Medulla oblongata (tissue), 1 donor: ENCODE data around the gene PLA2R1.
A peak's percentile ranks its signal among the peaks of the same experiment; 100 is the strongest.
"Not testable (repeated sequence)": the region's sequence is repeated elsewhere in the genome, so short reads cannot be mapped to it uniquely, and the experiment has no call there.

Experiments
- DNase-seq: peaks from one replicate; pipeline ENCODE4 v3.0.0-alpha.2; 2015; ENCODE audit errors: extremely low spot score

PLA2R1 gene

DNA sequence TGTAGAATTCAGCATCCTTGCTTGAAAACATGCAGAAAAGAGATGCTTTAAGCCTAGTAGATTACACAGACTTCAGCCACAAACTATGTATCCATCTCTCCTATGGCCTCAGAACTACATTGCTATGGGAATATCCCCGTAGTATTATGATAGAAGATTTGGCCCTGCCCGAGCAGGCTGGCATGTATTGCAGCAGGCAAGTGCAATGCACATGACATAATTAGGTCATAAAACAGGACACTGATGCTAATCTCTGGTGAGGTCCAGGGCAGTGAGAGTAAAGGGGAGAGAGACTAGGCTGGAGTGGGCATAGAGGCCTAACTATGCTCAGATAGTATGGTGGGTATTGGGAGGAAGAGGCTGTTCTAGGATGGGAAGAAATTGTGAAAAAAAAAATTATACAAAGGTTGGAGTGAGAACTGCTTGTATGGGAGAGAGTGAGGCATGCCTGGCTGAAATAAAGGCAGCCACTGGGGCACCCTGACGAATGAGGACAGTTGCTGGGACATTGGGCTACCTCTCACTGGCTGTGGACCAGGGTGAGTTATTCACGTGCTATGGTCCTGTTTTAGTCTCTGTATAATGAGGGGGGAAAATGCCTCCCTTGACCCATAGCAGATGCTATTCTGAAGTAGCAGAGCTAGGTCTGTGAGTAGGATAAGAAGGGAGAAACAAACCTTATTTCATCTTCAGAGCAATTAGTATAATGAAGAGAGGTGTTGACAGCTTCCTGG, 1.6 kb upstream of the PLA2R1 start:
- no peak for DNase-seq

DNA sequence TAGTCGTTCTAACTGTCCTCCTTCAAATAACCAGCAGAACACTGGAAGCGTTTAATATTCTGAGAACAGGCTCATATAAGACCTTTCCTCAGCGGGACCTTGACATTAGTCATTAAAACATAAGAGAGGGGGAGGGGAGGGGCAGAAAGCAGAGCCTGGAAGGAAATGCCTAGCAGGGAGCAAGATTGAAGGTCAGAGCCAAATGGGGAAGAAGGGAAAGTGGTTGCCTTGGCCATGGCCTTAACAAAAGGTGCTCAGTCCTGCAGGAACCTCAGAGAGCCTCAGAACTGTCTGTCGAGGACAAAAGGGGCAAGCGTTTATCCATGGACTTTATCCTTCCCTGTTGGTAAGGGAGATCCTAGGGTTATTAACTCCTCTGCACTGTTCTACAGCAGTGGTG, 856 bp upstream of the PLA2R1 start:
- DNase-seq, result no peak

DNA sequence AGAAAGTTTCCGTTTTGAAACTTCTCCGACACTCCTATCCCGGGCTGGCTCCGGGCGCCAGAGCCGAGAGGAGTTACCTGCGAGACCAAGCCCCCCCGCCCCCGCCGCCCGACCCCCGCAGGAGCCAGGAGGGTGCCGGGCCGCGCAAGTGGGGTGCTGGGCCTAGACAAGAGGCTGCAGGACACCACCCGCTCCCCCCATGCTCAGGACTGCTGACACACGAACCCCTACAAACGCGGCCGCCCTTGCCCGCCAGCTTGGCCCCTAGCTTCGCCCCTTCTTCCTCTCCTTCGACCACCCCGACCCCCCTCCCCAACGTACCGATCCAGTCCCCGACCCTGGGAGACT, 497 bp downstream of the PLA2R1 start:
- no peak for DNase-seq

DNA sequence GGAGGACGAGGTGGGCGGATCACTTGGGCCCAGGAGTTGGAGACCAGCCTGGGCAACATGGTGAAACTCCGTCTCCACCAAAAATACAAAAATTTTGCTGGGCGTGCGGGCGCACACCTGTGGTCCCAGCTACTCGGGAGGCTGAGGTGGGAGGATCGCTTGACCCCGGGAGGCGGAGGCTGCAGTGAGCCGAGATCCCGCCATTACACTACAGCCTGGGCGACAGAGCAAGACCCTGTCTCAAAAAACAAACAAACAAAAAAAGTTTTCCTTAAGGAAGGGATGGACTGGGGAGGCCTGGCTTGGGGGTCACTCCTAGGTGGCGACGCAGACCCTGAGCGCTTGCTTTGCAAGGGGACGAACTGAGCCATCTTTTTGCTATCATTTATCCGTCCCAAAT, 882 bp downstream of the PLA2R1 start:
- DNase-seq, result no peak

DNA sequence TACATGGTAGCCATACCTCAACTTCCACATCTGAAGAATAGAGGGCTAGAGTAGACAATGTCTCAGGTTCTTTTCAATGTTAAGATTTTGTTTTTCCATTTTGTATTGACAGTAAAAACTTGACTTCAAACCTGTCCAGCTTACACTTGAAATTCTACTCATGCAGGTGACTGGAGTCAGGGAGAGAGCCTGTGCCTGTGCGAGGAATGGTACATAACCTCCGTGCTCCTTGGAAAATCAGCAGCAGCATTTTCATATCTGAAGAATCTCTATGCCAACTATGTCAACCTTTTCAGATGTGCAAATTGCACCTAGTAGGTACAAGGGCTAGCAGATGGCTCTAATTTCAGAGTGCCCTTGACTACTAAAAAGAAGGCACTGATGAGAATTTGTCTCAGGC, 2.1 kb downstream of the PLA2R1 start:
- no peak for DNase-seq

DNA sequence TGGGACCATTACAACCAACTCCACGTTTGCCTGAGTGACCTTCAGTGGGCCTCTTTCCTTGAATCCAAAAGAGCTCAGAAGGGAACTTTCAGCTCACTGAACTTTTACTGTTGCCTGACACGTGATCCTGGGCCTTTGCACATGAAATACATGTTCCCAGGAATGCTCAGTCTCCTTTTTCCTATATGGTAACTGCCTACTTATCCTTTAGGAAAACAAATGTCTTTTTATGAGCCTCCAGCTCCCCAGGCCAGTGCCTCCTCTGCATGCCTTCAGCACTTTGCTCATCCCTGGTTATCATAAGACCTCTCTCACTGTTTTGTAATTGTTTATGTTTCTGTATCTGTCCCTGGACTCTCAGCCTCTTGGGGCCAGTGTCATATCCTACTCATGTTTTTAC, 5.1 kb downstream of the PLA2R1 start:
- no peak for DNase-seq

DNA sequence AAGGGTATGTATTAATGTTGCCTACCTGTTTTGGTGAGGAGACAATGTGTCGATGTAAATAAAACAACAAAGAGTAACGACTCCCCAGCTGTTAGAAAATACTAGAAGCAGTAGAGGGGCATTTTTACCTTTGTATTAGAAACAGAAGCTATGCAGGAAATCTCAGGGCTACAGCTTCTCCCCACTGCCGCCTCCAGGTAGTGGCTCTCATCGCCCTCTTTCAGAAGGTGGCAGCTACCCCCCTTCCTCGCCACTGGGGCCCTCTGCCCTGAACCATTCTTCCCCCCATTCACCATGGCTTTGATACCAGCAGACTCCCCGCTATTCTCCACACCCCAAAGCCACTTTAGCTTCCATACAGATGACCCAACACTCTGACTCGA, 6.7 kb downstream of the PLA2R1 start:
- DNase-seq, result no peak

DNA sequence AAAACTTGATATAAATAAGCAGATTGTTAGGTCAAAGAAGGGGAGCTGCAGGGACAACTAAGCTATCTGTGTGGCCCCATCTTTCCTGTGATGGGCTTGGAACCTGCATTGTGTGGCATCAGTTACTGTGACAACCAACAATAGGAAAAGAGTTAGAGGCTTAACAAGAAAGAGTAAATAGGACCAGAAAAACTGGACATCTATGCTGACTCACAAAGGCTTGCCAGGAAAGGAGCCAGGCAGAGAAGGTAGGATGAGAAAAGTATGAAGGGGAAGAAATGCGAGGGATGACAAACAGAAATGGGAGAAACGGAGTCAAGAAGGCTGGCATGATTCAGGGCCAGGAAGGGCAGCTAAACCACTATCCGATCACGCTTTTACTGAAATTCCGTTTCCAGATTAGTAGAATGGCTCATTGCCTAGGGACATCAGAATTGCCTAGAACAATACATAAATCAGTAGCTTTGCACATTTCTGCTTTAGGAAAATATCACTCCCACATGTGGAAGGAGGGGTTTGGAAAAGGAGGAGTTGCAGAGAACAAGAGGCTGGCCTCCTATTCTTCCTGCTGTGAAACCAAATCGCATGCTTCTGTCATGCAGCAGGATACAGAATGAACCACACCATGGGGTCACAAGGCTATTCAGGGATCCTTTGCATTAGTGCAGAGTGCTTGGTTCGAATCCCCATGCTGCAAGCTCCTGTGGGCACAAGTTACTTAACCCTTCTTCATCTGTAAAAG, 7.3 kb downstream of the PLA2R1 start:
- DNase-seq, result no peak

DNA sequence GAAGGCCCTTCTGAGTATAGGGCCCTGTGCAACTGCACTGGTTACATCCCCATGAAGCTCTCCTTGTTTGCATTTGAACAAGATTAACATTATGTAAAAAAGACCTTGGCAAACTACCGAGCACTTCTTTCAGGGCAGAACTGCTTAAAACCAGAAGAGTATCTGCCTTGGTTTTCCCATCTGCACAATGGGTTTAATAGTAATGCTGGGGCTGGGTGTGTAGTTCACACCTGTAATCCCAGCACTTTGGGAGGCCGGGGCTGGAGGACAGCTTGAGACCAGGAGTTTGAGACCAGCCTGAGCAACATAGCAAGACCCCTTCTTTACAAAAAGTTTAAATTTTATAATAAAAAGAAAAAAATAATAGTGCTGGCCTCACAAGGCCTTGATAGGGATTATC, 8.5 kb downstream of the PLA2R1 start:
- no peak for DNase-seq

DNA sequence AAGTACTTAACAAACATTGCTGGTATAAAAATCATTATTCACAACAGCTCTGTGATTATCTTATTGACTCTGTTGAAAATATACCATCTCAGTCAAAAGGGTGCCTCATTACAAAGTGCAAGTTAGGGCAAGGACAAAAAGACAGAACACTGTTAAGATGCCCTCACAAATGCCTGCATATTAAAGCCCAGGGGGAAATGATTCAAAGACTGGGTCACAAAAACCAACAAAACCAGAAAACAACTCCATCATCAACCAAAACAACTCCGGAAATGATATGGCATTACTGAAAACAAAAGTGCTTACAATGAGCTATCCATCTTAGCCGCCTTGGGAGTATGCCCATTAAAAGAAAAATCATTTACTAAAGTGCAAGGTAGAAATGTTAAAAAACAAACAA, 9.9 kb downstream of the PLA2R1 start:
- DNase-seq, result no peak

DNA sequence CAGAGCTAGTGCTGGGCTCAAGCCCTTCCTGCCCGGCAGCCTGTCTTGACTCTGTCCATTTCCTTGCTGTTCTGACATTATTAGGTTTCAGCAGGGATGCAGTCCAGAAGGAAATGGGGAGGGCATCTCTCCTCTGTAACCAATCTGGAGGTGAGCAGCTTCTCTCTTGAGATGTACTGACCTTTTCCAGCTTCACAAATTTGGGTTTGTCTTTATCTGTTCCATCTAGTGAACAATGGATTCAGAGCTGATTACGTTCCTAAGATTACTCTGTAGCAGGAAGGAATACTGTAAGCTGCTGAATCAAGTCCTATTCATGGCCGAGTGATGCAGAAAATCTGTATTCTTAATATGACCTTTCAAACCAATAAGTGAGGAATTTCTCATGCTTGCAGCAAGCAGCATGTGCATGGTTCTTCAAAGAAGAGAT, 11.0 kb downstream of the PLA2R1 start:
- DNase-seq, result no peak

DNA sequence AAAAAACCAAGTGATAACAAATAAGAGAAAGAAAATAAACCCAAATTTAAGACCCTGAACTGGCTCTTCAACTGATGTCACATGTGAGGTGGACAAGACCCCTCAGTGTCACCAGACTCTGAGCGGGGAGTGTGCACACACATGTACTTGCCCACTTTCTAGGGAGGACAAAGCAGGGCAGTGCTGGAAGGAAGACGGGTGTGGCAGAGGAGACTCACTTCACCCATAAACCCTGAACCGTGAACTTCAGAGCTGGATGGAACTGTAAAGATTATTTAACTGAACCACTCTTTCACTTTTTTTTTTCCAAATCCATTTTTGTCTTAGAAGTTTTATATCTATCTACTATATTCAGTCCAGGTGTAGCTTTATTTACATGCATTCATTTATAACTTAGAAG, 12.3 kb downstream of the PLA2R1 start:
- no peak for DNase-seq

DNA sequence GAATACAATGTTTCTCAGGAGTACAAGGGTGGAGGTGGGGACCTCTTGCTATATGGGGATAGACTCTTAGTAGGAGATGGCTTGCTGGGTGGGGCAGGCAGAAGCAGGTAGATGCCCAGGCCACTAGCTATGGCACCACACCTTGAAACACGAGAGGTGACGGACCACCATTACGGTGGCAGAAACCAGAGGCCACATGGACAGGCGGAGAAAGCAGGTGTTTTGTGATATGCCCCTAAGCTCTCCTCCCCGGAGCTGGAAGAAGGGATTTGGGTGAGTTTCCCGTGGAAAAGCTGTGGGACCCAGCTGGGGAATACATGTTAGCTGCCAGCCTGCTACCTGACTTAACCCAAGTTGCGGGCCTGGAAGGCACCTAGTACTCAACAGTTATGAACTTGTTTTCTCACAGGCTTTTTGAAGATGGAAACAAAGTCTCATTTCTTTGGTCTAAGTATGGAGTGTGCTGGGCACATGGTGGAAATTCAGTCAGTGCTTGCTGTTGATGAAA, 16.7 kb downstream of the PLA2R1 start:
- DNase-seq, result no peak

DNA sequence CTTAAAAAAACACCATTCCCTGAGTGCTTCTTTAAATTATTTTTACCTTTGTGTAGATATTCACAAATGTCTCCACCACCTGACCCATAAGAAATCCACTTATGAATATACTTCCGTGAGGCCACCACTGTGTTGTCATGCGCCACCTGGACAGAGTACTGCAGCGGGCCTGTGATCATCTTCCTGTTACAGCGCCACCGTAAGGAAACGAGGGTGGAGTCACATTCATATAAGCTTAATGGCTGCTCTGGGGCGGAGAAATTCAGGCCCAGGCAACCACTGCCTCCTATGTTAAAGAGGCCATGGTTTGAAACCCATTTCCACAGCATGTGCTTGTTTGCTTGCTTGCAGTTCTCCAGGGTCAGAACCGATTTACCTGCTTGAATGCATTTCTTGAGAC, 17.7 kb downstream of the PLA2R1 start:
- DNase-seq, result no peak

DNA sequence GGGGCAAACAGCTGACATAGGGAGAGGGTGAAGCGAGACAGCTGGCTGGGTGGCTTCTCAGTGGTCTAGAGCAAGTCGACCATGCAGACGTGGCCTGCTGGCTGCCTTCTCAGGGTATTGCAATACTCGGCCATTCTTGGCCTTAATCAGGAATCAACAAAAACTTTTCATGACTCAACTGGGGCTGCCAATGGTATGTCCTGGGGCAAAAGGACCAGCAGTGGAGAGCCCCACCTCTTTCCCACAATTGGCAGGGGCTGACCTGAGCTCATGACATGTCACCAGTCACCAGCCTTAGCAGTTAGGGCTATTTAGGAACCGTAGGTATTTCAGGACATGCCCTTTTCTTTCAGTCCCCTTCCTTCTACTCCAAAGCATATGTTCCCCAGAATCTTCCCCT, 19.1 kb downstream of the PLA2R1 start:
- DNase-seq, result no peak

DNA sequence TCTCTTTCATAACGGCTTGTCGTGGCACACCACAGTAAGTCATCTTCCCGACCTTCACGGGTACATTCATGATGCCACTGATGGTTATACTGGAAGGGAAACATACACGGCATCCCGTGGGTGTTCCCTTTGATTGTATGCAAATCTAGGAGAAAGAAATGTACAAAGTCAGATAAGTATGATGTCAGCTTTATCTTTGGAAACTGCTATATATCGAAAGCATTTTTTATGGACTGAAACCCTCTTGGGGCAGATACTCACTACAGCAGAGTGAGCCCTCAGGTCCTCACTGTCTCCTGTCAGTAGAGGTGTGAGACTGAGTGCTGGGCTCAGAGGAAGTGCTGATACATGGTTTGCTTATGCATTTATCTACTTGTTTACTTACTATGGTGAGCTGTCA, 20.4 kb downstream of the PLA2R1 start:
- DNase-seq, result no peak

DNA sequence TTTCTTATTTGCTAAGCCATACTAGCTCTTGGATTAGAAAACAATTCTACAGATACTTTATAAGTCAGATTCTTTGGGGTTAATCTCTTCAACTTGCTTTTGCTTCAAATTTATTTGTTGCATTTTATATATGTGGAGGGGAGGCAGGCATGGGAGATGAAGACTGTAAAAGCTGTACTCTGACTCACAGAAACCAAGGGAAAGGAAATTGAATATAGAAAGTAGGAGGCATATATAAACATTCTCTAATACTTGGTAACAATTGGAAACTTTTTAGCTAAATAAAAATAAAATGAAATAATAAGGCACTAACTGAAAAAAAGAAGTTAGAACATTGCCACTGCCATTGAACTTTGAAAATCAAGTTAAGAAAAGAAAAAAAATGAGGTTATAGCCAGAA, 21.3 kb downstream of the PLA2R1 start:
- DNase-seq, result no peak

DNA sequence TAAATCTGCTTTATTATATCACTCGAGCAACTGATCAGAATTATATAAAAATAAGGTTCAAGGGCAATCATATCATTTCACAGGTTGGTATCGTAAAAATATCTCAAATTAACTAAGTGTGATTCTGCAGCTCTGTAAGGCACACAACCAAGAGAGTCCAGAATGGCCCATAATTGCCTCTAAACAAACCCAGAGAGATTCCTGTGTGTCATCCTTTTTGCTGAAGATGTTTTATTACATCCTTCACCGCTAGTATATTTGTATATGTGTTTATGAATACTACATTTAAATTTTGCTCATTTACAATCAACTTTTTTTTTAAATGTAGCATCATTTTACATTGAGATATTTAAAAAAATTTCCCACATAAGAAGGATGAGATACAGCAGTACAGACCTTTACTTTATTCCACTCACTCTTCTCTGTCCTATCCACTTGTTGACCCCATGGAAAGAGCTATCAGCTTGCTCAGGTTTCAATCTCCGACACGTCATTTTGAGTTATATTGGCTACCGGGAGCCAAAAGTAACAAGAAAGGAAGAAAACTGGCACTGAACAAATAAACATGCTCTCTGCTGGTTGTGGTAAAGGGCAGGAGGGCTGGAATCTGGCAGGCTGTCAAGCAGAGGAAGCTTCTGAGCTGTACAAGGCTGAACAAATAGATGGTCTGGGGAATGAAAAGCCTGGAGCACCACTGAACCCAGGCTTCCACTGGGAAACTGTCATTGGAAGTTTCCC, 23.1 kb downstream of the PLA2R1 start:
- DNase-seq, result peak; percentile 20

DNA sequence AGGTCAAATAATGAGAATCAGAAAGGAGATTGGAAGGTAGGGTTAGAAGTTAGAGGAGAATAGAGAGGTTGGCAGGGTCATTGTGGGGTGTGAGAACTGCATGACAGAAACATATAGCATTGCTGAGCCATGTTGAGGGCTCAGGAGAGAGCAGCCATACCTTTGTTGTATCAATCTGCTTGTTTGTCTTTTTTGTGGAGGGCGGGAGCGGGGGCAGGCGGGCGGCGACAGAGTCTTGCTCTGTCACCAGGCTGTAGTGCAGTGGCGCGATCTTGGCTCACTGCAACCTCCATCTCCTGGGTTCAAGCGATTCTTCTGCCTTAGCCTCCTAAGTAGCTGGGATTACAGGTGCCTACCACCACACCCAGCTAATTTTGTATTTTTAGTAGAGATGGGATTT, 23.8 kb downstream of the PLA2R1 start:
- DNase-seq, result not testable (repeated sequence)

DNA sequence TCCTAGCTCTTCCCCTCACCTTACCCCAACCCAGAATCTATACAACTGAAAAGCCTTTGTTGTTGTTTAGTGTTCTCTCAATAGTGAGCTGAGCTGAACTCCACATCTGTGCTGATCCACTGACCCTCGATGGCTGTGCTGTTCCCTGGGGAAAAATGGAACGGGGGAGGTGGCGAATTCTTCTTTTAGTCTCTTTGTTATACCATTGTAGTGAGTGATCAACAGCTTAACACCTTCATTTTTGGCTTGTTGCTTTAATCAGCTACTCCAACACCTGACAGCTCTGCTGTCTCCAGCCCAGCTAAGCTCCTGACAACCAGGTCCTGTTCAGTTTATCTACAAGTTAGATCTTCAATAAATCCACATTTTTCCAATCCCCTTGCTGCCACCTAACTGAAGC, 25.7 kb downstream of the PLA2R1 start:
- DNase-seq, result no peak

DNA sequence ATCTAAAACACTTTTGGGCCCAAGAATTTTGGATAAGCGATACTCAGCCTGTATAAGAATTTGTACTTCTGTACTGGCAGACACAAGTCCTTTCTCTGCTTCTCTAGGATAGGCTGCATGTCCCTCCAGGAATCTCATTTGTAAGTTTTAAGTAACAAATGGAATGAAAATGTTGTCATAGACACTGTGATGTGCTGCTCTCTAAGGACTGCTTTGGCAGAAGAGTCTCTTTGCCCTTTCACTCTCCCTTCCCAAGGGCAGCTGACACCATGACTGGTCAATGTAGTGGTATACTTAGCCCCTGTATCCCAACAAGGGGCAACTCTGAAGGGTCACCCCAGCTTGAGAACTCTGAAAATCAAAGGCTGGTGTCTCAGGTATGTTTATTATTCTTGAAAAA, 27.3 kb downstream of the PLA2R1 start:
- DNase-seq, result no peak

DNA sequence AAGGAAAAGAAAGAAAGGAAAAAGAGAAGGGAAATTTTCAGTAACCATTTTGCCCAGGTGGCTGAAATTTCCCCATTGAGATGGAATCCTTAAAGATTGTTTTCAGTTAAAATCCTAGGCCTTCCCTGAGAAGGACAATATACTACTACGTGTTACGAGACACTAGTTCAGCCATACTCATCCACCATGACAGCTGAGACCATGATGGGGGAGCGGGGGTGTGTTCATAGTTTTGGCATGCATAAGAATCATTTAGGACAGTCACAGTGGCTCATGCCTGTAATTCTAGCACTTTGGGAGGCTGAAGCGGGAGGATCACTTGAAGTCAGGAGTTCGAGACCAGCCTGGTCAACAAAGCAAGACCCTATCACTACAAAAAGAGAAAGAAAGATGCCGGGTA, 28.0 kb downstream of the PLA2R1 start:
- DNase-seq, result no peak
